Stimulated activated CD4-positive, alpha-beta T cell treated with anti-CD3 and anti-CD28 coated beads, Interleukin-1b, Interleukin-23, amount 100 ng/mL, for 24 hours (primary cell): ENCODE data around the gene FRRS1.
"Not testable (repeated sequence)": the region's sequence is repeated elsewhere in the genome, so short reads cannot be mapped to it uniquely, and the experiment has no call there.

ENCODE experiments used
- DNase-seq, 4 experiments: peaks; one replicate each; pipeline ENCODE4 v3.0.0-alpha.2; 2020; ENCODE audit warnings: low read depth in 4 of 4, low spot score in 1 of 4

The FRRS1 gene

DNA sequence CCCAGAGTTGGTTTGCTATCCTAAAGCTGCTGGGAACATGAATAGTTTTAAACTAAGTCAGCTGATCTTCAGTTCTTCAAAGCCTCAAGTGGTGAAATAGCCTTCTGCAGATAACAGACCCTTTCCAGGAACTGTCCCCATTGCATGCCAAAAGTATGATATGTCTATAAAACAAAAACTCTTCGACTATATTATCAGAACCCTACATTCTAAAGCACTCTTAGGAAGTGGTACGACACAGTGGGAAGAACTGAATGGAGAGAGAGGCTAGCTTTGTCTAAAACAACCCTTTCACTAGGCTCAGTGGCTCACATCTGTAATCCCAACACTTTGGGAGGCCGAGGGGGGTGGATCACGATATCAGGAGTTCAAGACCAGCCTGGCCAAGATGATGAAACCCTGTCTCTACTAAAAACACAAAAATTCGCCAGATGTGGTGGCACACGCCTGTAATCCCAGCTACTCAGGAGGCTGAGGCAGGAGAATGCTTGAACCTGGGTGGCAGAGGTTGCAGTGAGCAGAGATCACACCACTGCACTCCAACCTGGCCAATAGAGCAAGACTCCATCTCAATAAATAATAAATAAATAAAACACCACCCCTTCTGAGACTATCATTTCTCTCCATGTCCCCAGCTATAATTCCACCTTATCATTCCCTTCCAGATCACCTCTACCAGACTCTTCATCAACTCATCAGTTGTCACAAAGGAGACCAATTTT, 2.2 kb upstream of the FRRS1 start:
- DNase-seq = no peak

DNA sequence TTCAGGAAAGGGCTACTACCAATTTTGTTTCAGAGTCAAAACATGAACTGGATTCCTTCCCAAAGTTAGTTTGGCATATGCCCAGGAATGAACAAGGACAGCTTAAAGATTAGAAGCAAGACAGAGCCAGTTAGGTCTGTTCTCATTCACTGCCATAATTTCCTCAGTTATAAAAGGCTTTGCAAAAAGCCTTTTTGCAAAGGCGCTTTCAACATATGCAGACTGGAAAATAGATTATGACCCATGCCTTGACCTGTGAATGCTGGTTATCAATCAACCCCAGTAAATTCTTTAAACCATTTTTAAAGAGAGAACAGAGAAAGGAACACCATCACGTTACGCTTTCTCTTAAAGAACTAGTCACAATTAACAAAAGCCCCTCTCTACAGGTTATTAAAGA, 1.7 kb upstream of the FRRS1 start:
- DNase-seq = no peak

DNA sequence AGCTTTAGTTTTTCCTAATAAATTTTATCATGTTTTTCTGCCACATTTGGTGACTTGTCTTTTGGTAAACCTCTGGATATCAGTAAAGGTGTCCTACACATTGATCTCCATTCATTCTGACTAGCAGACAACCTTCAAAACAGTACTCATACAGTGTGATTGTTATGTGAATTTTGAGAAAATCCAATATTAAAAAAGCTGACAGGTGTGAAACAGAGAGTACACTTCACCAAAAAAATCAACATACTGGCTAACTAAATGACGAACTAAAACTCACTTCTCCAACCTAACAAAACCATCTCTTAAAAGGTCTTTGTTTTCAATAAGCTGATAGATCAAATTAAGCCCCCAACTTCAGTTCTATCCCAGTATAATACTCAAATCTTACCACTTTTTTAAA, 1.5 kb downstream of the FRRS1 start:
- no peak for DNase-seq

DNA sequence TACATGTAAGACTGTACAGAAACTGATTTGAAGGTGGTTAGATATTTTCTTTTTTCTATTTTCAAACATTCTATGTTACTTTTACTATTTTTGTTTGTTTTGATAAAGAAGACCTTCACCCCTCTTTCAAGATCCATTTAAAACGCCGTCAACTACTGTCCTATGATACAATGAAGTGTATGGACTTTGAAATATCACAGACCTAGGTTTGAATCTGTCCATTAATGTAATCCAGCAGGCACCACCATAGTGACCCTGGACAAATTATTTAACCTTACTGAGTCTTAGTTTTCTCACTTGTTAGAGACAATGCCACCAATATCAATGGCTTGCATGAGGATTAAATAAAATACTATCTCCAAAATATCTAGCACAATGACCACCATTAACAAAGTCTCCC, 2.0 kb downstream of the FRRS1 start:
- no peak for DNase-seq

DNA sequence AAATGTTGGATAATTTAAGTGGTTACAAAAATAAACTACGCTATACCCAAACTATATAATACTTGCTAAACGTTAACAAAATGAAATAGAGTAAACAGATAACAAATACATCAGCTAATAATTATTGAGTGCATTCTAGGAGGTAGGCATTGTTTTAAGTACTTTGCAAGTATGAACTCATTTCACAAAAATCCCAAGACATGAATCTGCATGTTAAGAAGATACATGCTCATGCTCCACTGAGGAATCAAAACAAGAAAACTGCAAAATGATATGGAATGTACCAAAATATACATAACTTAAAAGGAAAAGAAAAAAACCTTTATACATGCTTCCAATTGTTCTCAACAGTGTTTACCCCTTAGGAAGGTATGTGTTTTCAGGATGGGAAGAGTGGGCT, 2.5 kb downstream of the FRRS1 start:
- DNase-seq = no peak

DNA sequence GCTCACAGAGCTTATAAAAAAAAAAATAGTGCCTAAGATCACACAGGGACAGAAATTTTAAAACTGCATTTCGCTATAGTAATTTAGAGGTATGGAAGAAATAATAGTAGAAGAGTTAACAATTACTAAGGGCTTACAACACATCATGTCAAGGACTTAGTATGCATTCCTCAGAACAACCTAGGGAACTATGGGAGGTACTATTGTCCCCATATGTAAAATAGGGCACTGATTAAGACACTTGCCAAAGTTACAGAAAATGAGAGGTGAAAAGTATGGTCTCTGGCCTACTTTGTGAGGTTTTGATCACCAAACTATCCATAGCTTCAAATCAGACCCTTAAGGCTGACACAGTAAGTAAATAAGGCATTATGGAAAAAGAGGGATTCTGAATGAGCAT, 4.7 kb downstream of the FRRS1 start:
- no peak for DNase-seq

DNA sequence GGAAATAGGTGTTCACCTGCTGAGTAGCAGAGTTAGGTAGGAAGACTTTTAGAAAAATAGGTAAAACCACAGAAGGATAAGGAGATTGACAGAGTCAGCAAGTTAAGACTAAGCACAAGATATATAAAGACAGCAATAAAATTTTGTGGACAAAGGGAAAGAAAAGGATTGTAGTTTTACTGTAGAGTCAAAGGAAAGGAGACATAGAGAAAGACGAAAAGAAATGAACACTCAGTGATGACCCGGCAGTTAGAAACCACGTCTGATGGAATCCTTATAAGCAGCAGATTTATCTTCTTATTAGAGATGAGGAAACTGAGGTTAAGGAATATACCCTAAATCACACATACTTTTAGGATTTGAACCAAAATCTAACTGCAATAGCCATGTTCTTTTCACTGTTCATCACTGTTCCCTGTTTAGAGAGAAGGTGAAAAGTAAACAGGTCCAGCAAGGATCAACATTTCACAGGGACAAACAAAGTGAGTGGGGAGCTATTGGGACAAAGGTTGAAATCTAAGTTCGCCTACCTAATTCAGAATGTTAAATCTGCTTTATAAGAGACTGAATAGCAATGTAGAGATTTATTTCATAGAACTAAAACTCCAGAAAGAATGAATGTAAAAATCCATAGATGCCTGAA, 6.8 kb downstream of the FRRS1 start:
- DNase-seq = no peak

DNA sequence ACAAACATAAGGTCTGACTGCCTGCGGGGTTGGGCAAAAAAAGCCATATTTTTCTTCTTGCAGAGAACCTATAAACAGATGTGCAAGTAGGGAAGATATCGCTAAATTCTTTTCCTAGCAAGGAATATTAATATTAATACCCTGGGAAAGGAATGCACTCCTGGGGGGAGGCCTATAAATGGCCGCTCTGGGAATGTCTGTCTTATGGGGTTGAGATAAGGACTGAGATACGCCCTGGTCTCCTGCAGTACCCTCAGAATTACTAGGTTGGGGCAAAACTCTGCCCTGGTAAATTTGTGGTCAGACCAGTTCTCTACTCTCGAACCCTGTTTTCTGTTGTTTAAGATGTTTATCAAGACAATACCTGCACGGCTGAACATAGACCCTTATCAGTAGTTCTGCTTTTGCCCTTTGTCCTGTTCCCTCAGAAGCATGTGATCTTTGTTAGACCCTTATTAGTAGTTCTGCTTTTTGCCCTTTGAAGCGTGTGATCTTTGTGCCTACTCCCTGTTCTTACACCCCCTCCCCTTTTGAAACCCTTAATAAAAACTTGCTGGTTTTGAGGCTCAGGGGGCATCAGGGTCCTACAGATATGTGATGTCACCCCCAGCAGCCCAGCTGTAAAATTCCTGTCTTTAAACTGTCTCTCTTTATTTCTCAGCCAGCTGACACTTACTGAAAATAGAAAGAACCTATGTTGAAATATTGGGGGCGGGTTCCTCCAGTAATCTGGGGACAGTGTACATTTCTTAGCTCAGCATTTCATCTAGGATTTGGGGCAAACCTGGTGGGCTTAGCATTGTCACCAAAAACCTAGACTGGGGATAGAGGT, 7.5 kb downstream of the FRRS1 start:
- not testable (repeated sequence) for DNase-seq

DNA sequence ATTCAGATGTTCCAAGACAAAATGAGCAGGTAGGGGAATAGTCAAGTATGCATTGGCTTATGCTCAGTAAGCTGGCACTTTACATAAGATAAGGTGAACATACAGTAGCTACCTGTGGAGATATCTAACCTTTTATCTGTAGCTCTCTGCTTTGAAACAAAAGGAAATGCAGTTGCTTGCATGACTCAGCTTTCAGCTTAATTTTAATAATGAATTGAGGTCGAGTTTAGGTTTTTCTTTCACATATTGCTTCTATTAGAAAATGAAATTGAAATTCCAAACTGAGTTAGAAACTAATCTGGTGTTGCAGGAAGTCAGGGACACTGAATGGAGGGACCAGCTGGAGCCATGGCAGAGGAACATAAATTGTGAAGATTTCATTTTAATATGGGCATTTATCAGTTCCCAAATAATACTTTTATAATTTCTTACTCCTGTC, 8.3 kb downstream of the FRRS1 start:
- DNase-seq = no peak

DNA sequence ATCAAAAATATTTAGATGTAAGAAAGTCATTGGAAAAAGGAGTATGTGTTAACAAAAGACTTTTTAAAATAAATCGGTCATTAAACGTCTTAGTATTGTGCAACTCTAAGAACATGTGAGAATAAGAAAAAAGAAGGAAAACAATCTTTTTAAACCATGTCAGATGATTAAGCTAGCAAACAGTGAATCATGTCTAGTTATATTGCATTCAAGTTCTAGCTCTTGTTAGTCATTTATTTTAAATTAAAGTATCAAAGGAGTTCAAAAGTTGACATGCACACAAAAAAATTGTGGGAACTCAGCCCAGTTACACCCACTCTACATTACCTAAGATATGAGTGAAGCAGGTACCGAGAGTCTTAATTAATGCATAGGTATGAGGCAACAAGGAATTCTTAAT, 9.8 kb downstream of the FRRS1 start:
- no peak for DNase-seq

DNA sequence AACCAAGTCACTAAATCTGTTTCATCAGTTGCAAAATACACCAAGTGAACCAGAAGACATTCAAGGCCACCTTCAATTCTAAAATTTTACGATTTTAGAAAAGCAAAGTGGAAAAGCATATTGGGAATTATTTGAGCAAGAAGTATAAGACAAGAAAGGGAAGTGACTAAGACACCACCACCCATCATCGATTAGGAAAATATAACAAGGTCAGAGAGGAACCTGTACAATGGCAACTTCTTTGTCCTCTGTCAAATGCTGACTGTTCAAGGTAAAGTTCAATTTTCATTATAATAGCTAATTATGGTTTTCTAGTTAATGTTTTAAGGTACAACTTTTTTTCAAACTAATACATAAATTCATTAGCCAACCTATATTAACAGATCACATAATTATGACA, 10.8 kb downstream of the FRRS1 start:
- DNase-seq = no peak

DNA sequence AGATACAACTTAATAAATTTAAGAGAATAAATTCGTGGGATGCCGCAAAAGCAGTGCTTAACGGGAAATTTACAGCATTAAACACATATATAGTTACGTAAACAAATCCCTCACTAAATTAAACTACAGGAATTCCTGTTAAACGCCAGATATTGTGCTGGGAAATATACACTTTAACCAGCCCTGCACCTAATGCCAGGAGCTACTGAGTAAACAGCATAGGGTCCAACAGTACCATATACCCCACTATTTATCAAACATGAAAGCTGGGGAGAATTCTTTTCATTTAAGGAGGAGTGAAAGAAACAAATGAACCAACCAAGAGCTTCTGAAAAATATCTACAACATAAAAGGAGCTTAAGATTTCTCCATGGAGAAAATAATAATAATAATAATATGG, 11.7 kb downstream of the FRRS1 start:
- DNase-seq = no peak

DNA sequence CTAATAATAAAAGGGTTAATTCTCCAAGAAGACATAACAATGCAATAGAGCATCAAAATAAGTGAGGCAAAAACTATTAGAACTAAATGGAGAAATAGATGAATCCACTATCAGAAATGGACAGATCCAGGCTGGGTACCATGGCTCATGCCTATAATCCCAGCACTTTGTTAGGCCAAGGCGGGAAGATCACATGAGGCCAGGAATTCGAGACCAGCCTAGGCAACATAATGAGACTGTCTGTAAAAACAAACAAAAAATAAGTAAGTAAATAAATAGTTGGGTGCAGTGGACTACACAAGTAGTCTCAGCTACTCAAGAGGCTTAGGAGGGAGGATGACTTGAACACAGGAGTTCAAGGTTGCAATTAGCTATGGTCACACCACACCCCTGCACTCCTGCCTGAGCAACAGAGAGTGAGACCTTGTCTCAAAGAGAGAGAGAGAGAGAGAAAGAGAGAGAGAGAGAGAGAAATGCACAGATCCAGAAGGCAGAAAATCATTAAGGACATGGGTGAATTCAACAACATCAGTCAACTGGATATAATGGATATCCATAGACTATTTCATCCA, 12.3 kb downstream of the FRRS1 start:
- DNase-seq = no peak

DNA sequence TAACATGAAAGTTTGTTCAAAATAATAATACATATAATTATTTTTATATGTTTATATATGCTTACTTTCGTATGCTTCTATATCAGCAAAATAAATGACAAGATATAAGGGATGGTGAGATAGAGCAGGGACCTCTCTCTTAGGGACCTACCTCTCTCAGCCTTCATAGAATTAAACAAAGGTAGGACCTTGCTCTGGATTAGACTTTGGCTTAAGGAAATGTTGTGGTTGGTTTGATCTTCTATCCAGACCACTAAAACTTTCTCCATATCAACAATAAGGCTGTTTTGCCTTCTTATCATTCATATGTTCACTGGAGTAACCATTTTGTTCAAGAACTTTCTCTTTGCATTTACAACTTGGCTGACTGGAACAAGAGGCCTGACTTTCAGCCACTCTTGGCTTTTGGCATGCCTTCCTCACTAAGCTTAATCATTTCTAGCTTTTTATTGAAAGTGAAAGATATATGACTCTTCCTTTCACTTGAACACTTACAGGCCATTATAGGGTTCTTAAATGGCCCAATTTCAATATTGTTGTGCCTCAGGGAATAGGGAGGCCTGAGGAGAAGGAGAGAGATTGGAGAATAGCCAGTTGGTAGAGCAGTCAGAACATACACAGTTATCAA, 14.4 kb downstream of the FRRS1 start:
- DNase-seq = no peak

DNA sequence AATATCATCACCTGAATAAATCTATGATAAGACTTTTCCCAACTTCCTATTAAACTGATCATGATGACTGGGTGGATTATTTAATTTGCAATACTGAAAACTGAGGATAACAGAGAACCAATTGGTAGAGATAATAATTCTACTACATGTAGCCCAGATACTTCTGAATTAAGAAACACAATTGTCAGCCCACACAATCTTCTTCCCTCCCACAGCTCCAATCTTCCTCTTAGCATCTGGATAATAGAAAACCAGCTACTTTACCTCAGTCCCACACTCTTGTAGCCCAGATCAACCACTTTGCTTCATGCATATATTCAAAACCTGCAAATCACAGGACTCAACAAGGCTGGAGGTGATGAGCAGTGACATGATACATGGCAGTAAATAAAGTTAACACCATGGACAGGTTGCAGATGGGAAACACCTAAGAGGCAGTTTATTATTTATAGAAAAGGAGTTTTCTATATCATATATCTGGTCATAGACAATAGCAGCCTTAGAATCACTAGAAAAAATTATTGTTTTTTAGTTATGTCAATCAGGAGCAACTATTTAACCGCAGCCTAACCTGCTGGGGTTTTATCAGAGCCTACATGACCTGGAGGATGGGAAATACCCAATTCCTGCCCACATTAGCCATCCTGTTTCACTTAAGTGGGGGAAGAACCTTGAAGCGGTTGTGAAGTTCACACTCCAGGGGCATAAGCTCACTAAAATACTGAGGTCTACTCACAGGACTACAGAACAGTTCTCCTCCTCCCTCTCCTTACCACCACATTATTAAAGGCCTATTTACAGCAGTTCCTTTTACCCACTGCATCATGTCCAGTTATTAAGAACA, 16.7 kb downstream of the FRRS1 start:
- DNase-seq = no peak

DNA sequence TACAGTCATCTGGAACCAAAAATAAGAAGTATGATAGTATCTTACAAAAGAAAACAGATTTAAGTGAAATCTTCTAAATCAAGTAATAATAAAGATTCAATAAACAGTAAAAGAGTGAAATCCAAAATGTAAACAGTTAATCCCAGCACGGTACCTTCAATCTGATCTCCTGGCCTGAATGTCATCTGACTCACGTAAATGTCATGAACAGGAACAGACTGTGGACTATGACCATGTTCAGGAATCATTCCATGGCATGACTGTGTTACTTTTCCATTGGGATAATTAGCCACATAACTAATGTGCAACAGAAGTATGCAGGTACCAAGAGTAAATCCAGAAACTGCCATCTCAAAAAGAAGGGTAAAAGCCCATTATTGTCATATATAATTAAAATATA, 18.0 kb downstream of the FRRS1 start:
- DNase-seq = no peak

DNA sequence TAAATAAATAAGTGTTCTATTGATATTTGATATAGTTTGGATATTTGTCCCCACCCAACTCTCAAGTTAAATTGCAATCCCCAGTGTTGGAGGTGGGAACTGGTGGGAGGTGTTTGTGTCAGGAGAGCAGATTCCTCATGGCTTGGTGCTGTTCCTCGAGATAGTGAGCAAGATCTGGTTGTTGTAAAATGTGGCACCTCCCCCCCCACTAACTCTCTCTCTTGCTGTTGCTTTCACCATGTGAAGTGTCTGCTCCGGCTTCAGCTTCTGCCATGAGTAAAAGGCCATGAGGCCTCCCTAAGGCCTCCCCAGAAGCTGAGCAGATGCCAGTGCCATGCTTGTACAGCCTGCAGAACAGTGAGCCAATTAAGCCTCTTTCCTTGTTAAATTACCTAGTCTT, 20.8 kb downstream of the FRRS1 start:
- no peak for DNase-seq

DNA sequence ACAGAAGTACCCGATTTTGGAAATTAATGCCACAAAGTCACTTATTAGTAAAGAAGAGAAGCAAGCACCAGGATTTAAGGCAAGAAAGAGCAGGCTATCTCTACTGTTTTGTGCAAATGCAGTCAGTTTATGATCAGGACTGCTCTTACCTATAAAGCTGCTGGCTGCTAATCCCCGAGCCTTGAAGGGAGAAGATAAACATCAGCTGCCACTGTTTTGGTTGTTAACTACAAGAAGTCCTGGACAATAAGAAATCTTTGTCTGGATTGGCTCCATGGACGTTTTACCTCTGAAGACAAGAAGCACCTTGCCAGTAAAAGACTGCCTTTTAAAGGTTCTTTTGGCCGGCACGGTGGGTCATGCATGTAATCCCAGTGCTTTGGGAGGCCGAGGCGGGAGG, 21.4 kb downstream of the FRRS1 start:
- DNase-seq = no peak

DNA sequence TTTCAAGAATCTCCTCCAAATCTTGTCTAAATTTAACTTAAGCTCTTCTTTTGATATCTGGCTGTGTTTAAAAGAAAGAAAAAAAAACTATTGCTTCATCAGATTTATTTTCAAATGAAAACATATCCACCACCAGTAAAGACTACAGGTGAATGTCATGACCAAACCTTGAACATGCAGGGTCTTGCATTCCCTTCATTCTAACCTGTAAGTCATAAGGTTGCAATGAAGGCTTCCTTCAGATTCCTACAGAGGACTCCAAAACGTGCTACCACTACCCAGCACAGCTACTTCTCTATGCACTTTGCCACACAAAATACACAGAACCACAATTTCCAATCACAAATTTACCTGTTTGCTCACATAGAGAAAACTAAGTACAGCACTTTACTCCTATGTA, 26.3 kb downstream of the FRRS1 start:
- no peak for DNase-seq

DNA sequence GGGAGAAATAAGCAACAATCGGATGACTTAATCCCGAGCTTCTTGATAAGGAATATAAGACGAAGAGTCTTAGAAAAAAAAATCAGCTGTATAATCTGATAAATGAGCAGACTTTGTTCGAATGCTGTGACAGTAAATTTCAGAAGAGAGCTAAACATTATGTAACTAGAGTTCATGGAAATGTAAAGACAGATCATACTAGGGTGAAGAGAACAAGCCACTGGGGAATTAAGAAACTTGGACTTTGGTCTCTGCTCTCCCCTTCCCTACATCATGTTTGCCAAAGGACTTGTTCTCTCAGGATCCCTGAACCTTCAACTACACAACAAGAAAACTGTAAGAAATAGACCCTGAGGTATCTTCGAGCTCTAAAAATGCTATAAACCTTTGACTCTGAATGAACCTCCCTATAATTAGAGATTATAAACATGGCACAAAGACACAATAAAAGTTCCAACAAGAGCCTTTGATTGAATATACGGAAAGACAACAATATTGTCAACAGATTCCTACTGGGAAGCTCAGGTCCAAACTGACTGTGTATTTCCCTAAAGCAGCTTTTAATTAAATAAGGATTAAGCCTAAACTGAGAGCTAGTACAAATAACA, 27.5 kb downstream of the FRRS1 start:
- DNase-seq = no peak
